ENCODE results near the gene AGR2. TPM values are rescaled to one million over a fixed set of nuclear protein-coding genes. Genes with fewer than 3 reads are reported as not detected.
A peak's percentile ranks its signal among the peaks of the same experiment; 100 is the strongest.

Gene AGR2
- total and polyA plus RNA-seq, 3 donors from 2014 or later = 0.16 to 1.5 TPM; not detected in 1

DNA sequence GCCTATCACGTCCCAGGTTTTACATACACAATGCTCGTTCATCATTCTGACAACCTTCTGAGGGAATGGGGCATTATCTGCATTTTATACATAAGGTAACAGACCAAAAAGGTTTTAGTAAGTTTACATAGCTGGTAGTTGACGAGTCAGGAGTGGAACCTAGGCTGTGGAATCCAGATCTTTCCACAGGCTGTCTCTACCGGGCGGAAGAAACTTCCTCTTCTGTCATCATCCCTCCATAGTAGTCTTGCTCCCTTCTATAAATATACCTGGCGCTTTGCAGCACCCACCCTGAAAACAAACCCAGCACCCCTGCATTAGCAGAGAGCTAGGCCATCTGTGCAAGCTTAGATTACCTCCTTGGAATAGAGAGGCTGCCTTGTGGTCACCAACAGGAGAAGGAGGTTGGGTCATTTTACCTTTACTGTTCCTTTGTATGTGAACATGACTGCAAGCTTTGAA lies 49.9 kb downstream of the AGR2 start:
- DNase-seq = no peak
- no peak for TF ChIP-seq CTCF (IDR thresholded peaks at IDR 0.05)
- TF ChIP-seq POLR2A (IDR thresholded peaks at IDR 0.05) = no peak
- WGBS, 2 donors = 50 to 62% methylated on average over 6 of the region's 6 CpGs

GRCh38 chr7:16753932-16754855 lies 50.6 kb downstream of the AGR2 start:
- no peaks in the 10 kb centered on the region for H3K4me1 ChIP-seq
- H3K27me3 ChIP-seq = no peaks in the 10 kb centered on the region
- peak; percentile 55 for DNase-seq
- H3K36me3 ChIP-seq (ENCODE audit: low read depth, missing control alignments) = no peaks in the 10 kb centered on the region
- H3K9me3 ChIP-seq = no peaks in the 10 kb centered on the region
- H3K4me3 ChIP-seq = peak overlapping the region; percentile 62 to 63
- WGBS, 2 donors = 5 to 7% methylated on average over 41 to 52 of the region's 58 CpGs
- peak overlapping the region; percentile 53 to 72 for H3K27ac ChIP-seq
- TF ChIP-seq CTCF (IDR thresholded peaks at IDR 0.05) = no peak
- TF ChIP-seq POLR2A (IDR thresholded peaks at IDR 0.05) = no peak
- intact Hi-C loops (cut with DNase I; ENCODE audit: low total_unique reads) = no loop called here

More for the DNA sequence above, 49.9 kb downstream of the AGR2 start:
- H3K4me3 ChIP-seq = peak overlapping the region; percentile 62 to 63
- peak overlapping the region in 1 of 2 donors; percentile 53 for H3K27ac ChIP-seq
- H3K4me1 ChIP-seq = no peaks in the 10 kb centered on the region
- intact Hi-C loops (cut with DNase I; ENCODE audit: low total_unique reads) = no loop called here
- H3K27me3 ChIP-seq = no peaks in the 10 kb centered on the region
- no peaks in the 10 kb centered on the region for H3K36me3 ChIP-seq (ENCODE audit: low read depth, missing control alignments)
- no peaks in the 10 kb centered on the region for H3K9me3 ChIP-seq

DNA sequence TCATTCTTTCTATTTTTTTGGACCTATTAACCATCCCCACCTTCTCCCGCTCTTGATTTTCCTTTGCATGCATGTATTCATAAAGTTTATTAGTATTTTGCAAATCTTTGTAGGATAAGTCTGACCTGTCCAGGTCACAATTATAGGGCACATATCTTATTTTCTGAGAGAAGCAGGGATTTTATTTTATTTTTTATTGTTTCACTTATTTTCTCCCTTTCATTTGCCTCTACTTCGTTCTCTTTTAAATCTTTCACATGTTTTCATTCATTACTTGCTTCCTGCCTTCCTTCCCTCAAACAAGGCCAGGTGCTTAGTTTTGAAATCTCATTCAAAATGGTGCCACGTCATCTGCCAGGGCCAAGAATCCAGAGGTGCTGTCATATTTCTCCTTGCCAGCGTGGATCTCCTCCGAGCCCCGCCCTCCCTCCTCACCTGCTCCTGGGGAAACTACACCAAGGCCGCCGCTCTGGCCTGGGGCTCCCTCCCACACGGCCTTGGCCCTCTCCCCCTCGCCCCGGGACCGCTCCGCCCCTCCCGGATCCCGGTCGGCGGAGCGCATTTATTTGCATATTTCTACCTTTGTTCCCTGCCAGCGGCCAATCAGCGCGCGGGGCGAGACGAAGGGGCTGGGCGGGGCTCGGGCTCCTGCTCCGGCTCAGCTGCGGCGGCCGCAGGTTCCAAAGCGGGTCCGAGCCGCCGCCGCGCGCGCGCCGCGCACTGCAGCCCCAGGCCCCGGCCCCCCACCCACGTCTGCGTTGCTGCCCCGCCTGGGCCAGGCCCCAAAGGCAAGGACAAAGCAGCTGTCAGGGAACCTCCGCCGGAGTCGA lies 51.5 kb downstream of the AGR2 start, which contains the start of gene TSPAN13:
TSS of gene TSPAN13 (plus strand) at position 654 of the 830 bp plus-strand sequence. CDS start 213 bp downstream, outside the sequence.
- intact Hi-C loops (cut with DNase I; ENCODE audit: low total_unique reads) = no loop called here
- H3K4me3 ChIP-seq = peak within 1 kb of the TSS; percentile 62 to 63
- H3K27me3 ChIP-seq = no peaks in the 10 kb centered on the region
- H3K36me3 ChIP-seq (ENCODE audit: low read depth, missing control alignments) = no peaks in the 10 kb centered on the region
- peak; percentile 93 for DNase-seq
- H3K9me3 ChIP-seq = no peaks in the 10 kb centered on the region
- TF ChIP-seq POLR2A (IDR thresholded peaks at IDR 0.05) (no peak), CTCF (IDR thresholded peaks at IDR 0.05) (no peak)
- peak within 1 kb of the TSS; percentile 53 to 72 for H3K27ac ChIP-seq
- no peaks in the 10 kb centered on the region for H3K4me1 ChIP-seq
- WGBS, 2 donors = 5 to 20% methylated on average over 10 to 40 of the region's 48 CpGs

- WGBS, 2 donors = 16 to 50% methylated on average over 1 of the region's 1 CpG
- H3K27me3 ChIP-seq = no peaks in the 10 kb centered on the region
- TF ChIP-seq POLR2A (IDR thresholded peaks at IDR 0.05) = no peak
- no peak for TF ChIP-seq CTCF (IDR thresholded peaks at IDR 0.05)
- H3K4me1 ChIP-seq = peaks cover 3% of the 10 kb centered on the region
- DNase-seq = peak; percentile 29
- H3K36me3 ChIP-seq (ENCODE audit: low read depth, missing control alignments) = no peaks in the 10 kb centered on the region
- no peak overlapping the region for H3K4me3 ChIP-seq
- no peak overlapping the region for H3K27ac ChIP-seq
- intact Hi-C loops (cut with DNase I; ENCODE audit: low total_unique reads) = no loop called here
- H3K9me3 ChIP-seq = no peaks in the 10 kb centered on the region
Observed at GRCh38 chr7:16747102-16747501, 57.7 kb downstream of the AGR2 start.
